Stimulated activated CD8-positive, alpha-beta memory T cell treated with anti-CD3 and anti-CD28 coated beads, Interleukin-15, amount 100 ng/mL, for 1 hour (primary cell): ENCODE measurements around the gene ME3.

ENCODE experiments used
- DNase-seq: peaks from one replicate; pipeline ENCODE4 v3.0.0-alpha.2; 2020; ENCODE audit warnings: low read depth

The ME3 gene

DNA sequence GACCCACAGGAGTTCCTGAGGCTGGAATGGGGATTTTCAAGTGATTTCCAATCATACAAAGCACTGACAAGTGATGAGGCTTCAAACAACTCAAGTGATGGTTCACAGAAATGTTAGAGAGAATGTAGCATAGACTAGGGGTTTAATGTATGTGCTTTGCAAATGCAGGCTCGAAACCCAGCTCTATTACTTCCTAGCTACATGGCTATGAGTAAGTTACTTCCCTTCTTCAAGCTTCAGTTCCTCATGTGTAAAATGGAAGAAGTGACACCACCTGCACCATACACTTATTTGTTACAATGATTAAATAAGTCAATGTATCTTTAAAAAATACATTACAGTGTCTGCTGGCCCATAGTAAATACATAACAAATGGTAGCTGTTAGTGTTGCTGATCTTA lies 158.0 kb downstream of the ME3 start:
- no peak for DNase-seq

DNA sequence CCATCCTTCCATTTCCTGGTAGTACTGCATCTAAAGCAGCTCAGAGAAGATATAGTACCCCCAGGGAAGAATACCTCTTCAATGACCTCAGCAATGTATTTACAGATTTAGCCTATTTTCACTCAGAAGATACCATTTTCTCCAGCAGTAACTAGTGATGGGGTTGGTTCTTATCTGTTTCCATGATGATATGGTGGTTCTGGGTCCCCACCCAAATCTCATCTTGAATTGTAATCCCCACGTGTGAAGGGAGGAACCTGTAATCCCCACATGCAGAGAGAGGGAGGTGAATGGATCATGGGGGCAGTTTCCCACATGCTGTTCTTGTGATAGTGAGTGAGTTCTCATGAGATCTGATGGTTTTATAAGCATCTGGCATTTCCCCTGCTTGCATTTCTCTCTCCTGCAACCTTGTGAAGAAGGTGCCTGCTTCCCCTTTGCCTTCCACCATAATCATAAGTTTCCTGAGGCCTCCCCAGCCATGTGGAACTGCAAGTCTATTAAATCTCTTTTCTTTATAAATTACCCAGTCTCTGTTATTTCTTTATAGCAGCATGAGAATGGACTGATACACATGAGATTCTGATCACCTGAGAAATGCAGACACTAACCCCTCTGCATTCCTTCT lies 158.6 kb downstream of the ME3 start:
- DNase-seq = no peak

DNA sequence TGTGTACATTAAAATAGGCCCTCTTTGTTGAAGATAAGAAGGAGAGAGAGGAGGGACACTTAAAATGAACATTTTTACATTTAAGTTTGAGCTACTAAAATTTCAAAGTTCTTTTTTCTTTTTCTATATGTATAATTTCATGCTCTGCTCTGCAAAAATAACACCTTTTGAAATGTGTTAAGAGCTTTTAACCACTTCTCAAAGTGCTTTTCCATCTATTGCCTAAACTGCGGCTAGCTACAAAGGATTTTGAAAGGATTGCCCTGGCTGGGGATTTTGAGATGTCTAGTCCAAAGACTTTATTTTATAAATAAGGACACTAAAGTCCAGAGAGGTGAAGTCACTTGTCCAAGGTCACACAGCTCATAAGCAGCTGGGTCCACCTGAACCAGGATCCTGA lies 159.3 kb downstream of the ME3 start:
- DNase-seq = no peak

DNA sequence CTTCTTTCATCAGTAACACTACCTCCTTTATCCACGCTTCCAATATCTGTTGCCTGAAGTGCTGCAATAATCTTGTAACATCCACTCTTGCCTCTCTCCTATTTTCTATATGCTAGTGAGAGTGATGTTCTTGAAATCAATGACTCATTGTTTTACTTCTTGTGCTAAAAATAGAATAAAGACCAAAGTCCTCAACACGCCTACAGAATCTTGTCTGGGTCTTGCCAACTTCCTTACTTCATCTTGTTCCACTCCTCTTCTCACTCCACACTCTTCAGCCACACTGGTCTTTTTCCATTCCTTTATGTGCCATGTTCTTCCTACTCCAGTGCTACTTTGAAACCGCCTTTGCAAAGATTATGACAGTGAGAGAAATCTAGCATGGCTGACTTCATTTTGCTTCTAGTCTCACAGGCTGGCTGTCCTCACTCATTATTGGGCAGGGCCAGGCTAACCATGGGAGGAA lies 161.3 kb downstream of the ME3 start:
- DNase-seq = no peak

DNA sequence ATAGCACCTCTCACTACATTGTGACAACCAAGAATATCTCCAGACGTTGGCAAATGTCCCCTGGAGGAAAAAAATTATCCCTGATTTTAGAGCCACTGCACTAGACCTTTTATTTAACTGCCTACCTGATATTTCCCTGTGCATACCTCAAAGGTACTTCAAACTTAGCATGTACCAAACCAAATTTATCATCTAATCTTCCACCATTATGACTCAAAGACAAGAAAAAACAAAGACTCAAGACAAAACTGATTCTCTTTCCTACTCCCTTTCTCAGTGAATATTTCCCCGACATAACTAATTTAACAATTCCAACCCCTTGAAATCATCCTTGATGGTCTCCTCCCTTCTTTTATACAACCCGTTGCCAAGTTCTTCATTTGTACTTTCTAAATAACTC lies 161.7 kb downstream of the ME3 start:
- DNase-seq = no peak

DNA sequence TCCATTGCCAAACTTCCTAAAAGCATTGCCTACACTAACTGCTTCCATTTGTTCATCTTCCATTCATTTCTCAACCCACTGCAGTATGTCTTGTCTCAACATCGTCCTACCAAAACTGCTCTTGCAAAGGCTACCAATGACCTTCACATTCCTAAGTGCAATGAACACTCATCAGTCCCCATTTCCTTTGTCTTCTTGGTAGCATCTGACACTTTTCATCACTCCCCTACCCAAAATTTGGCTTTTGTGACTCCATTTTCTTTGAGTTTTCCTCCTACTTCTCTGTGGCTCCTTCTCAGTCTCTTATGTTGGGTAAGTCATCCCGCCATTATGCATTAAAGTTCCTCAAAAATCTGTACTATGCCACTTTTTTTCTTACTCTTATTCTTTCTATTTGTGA lies 162.3 kb downstream of the ME3 start:
- no peak for DNase-seq

DNA sequence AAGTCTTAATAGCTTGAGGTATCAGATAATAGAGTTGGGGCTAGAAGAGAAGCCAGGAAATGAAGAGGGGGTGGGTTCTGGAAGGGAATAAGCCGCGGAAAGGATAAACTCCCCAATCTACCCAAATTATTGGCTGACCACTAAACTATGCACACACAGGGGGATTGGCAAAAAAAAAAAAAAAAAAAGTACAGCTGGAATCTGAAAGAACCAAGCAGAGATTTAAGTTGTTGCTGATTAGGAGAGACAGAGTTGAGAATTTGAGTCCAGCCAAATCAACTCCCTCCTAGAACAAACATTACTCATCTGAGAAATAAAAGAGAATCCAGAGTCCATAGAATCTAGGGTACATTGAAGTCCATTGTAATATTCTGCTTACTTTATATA lies 162.8 kb downstream of the ME3 start:
- DNase-seq = no peak

DNA sequence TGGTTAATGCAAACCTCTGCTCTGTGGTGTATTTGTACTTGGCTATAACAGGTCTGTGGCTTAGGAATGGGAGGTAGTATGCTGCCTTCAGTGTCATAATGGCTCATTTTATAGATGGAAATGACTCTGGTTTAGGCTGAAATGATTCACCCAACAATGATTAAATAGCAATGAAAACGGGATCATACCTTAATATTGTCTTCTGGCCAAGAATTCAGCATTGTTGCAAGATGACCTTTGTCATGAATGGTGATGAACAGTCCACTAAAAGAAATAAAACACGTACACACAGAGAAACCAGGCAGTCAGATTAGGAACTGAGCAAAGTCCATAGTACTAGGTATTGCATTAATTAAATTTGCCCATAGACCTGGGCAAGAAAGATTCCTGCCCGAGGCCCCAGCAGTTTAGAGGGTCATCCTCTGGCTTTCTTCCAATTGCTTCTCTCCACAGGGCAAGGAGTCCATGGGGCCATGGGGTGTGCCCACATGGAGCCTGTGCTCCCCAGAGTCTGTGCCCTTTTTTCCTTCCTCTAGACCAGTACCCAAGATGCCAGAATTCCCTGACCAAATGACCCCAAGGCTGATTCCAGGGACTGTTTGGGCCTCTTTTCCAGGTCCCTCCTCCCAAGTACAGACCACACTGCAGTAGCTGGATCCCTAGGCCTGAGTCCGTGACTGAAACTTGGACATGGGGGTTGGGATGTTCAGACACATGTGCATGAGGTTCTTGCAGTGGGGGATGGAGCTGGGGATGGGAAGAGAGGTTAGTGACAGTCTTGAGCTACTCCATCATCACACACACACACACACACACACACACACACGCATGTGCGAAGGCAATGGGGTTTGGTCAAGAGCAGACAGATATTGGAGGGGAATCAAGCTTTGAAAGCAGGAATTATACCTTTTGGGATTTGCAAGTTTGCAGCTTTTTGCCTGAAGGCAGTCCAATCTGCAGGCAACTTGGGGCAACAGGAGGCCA lies 163.5 kb downstream of the ME3 start:
- no peak for DNase-seq

DNA sequence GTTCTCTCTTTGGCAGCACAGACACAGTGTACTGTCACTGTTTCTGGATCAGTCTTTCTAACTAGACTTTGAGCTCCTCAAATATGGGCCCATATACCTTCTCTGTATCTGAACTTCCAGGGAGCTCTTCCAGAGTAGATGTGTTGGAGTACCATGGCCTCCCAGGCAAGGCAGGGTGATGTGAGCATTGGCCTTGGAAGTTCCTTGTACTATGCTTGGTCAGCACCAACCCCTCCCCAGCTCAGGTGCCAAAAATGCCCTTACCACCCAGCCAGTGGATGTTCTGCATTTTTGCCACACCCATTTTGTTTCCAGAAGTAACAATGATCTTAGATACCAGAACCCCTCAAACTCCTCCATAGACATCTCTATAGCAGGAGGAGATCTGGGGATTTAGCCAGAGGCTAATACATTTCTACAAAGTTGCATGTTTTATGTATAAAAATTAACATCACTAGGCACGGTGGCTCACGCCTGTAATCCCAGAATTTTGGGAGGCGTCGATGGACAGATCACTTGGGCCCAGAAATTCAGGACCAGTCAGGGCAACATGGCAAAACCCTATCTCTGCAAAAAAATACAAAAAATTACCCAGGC lies 165.1 kb downstream of the ME3 start:
- no peak for DNase-seq

DNA sequence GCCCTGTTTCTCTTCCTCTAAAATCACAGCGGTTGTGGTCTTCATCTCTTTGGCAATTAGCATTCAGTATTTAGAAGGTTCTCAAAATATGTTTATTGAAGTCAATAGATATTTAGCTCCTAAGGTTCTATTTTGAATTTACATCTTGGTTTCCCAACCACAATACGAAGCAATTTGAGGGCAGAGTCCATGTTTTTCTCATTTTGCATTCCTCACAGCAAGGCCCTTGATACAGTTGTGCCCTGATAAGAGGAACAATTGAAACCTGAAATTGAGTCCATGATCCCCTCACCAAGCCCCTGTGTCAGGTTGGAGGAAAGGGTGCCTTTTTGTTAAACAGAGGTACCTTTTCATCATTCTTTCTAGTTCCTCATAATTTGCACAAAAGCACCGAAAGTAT lies 166.2 kb downstream of the ME3 start:
- no peak for DNase-seq

DNA sequence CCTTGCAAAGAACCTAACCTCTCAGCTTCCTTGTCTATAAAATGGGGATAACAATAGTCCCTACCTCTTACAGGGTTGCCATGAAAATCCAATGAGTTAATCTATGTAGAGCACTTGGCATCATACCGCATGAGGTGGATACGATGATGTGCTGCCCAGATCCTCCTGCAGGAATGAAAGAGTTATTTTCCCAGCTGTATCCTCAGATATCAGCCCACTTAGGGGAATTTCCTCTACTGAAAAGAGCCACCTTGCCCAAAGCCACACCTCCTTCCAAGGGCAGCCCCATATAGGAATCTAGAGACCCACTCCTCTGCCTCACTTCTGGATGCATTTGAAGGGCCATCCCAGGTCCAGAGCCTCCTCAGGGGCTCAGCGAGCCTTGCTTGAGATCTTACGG lies 169.3 kb downstream of the ME3 start:
- DNase-seq = no peak

DNA sequence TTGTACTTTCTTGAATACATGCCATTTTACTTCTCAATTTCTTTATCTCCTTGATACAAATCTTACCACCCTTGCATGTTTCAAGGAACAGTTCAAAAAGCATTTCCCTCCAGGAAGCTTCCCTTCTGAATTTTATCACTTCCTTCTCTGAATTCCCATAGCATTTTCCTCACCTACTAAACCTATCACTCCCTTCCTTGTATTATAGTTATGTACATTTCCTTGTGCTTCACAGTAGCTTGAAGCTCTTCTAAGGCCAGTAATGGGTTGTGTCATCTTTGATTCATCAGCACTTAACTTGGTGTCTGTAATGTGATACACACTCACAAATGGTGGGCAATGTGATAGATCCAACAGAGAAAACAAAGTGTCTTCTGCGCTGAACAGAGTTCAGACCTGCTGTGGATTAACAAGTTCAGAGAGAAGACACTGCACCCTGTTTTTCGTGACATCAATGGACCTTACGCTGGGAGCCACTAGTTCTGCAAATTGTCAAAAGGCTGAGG lies 170.2 kb downstream of the ME3 start:
- DNase-seq = no peak

DNA sequence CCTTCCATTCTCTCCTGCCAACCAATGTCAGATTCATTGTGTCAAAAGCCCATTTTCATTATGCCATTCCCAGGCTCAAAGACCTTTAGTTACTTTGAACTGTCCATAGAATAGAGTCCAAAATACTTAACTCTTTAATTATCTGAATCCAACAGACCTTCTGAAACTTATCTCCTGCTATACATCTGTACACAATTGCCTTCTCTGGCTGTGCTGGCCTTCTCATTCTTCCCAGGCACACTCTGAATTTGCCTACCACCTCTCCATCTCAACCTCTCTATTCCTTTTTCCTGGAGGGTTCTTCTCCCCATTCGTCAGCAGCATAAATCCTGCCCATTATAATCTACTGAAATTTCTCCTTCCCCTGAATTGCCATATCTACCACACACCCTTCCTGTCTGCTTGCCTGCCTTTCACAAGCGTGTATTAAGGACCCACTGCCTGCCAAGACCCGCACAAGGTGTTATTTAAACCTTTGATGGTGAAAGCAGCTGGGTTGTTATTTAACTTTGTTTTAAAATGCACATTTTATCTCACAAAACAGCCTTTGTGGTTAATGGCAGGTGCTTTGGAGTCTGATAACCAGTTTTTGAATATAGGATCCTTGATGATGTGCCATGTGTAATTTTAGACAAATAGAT lies 171.8 kb downstream of the ME3 start:
- DNase-seq = no peak

DNA sequence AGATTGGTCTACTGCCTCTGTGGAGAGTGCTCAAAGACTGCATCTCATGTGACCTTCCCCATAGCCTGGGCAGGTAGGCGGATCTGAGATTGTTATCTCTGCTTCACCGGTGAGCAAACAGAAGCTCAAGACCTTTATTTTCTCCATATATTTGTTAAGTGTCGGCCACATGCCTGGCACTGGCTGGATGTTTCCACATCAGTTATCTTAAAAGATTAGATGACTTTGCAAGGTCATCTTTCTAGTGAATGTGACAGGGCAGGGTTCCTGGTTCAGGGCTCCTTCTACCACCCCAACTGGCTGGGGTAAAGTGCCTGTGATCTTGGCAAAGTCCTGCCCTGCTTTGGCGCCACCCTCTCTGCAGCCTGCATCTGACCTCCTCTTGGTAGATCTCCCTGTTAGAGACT lies 172.7 kb downstream of the ME3 start:
- DNase-seq = no peak

DNA sequence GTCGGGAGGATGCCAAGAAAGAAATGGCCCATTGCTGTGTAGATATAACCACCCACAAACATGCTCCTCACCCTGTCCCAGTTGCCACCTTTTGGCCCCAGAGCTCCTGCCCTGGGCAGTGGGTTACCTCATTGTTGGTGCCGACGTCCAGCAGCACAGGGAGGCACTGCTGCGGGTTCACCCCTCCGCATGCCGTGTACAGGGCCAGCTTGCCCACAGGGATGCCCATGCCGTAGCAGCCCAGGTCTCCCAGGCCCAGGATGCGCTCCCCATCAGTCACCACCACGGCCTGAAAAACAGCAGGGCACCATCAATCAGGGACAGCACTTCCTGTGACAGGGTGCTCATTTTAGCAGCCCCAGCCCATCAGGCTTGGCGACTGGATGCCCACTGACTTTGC lies 174.6 kb downstream of the ME3 start:
- no peak for DNase-seq

DNA sequence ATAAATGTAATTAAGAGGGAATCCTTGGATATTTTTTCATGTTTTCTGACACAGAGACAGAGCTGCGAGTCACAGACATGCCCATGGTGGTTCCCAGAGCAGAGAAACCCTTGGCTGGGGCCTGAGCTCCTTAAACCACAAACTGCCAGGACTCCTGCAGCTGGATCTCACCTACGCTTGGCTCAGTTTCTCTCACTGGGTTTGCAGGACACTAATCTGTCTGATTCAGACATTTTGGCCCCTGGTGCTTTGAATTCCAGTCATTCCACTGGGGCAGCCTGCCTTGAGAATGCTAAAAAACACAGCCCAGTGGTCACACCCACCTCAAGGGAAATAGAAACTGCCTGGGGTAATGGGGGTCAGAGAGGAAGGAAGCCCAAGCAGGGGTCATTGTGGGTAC lies 175.1 kb downstream of the ME3 start:
- no peak for DNase-seq

DNA sequence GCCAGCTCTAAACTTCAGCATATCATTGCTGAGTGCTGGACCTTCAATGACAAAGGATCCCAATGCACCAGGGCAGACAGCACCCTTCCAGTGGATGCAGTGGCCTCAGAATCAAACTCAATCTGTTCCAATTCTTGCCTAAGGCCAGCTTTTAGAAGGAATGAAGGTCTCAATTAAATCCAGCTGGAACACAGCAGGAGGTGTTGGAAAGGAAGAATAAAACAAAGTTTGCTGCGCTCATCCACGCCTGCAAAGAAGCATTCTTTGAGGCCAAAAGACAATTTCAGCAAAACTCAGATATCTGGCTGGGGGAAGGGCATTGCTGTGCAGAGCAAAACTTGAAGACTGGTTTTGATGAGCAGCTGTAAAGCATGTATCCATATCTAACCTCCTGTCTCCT lies 177.1 kb downstream of the ME3 start:
- no peak for DNase-seq

DNA sequence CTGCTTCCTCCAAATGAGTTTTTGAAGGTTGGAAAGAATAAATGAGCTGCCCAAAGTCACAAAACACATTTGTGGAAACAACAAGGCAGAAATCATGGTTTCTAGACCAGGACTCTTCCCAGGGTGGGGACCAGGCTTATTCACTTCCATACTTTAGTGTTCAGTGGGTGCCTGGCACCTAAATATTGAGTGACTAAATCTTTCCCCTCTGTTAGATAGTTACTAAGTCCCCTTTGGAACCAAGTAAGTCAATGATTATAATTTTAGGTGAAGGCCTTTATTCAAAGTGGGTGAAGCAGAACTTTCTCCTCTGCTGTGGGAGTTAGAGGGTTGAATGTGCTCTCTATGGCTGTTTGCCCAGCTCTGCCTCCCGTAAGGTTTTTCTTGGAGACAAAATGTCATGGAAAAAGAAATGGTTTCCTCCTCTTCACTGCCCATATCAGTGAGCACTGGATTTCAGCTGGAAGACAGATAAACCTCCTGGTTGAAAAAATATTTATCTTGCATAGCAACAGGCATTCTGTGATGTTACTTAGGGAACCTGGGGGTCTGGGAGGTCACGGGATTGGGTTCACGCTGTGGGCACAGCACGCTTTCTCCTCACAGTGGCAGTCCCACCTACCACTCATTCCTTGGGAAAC lies 179.9 kb downstream of the ME3 start:
- DNase-seq = no peak

DNA sequence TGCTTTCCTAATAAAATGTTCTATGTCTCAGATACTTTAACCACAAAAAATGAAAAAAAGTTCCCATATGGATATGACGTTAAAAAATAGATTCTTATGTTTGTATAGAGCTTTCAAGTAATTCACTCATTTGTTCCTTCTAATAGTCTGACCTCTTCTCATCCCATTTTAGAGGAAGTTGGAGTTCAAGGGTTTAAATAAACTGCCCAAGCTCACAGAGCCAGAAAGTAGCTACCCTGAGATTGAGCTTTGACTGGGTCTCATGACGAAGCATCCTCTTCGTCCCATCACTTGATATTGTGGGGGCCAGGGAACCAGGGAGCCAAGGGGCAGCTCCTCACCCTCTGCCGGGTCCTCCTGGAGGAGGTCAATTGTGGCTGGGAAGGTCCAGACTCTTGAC lies 181.4 kb downstream of the ME3 start:
- DNase-seq = no peak

DNA sequence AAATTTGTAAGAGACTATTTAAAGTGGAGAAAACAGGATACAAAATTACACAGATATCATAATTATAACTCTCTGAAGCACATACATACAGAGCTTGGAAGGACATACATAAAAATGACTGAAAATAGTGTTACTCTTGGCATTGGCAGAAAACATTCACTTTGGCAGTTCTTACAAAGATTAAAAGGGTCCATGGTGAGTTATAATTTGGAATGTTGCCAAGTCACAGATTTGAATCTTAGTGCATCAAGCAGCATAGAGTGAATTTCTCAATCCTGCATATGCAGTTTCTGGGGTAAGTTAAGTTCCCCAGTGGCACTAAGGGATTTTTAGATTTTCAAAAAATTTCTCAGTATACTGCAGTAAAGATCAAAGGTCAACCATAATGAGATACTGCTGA lies 181.8 kb downstream of the ME3 start:
- DNase-seq = no peak

DNA sequence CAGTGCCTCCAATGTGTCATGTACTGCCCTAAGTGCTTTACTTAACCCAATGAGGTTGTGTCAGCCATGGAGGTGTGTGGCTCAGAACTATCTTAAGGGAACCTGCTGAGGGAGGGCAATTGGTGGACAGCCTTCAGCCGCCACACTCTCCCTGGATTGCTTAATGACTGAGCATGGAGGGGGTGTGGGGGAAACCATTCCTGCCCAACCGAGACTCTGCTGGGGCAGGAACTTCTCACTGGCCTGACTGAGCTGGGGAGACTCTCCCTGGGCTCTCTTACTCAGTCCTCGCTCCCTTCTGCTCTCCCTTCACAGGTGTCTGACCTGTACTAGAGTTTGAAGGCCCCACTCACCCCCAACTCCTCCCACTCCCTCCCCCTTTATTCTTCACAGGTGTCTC lies 183.0 kb downstream of the ME3 start:
- DNase-seq = no peak

DNA sequence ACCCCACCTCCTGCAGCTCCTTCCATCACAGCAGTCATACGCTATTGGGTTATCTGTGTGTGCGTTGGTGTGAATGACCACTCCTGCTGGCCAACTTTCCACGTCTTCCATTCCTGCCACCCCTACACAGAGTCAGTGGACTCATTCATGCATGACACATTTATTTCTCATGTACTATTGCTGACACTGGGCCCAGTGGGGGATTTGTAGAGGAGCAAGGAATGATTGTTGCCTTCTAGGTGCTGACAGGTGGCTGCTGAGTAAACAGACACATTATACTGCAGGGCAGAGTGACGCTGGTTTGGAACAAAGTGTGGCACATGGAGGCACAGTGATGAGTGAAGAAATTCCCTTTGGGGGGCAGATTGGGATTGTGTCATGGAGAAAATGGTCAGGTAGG lies 183.9 kb downstream of the ME3 start:
- DNase-seq = no peak
